HepG2 (cell line): ENCODE measurements around the gene H3-3A. TPM values are rescaled to one million over a fixed set of nuclear protein-coding genes. Genes with fewer than 3 reads are reported as not detected.

ENCODE experiments used
- CBX2 ChIP-seq, 2 experiments: fragments of 200-600 bp in 1 of 2; sonication (generic); formaldehyde crosslinking in 1 of 2; IDR thresholded peaks; 2 replicates each; pipeline versions ENCODE4 v1.7.0 to v1.8.1; 2018 to 2022; ENCODE audit warnings: low read depth in 2 of 2, low read length in 1 of 2, mild to moderate bottlenecking in 1 of 2, missing genetic modification reagents in 1 of 2
- EZH2 ChIP-seq: conservative IDR thresholded peaks from 2 replicates; pipeline ENCODE4 v1.6.1; 2012; ENCODE audit warnings: mild to moderate bottlenecking, low read depth, low read length, moderate library complexity
- FOXP4 ChIP-seq: sonication (generic); formaldehyde crosslinking; IDR thresholded peaks from 2 replicates; pipeline ENCODE4 v1.4.0; 2020; ENCODE audit warnings: missing genetic modification reagents
- KLF12 ChIP-seq: sonication (generic); formaldehyde crosslinking; IDR thresholded peaks from 2 replicates; pipeline ENCODE4 v1.4.0; 2020; ENCODE audit warnings: missing genetic modification reagents, borderline replicate concordance
- MATR3 ChIP-seq: sonication (generic); formaldehyde crosslinking; IDR thresholded peaks from 2 replicates; pipeline ENCODE4 v1.4.0; 2020; ENCODE audit warnings: missing genetic modification reagents
- PBX2 ChIP-seq: IDR thresholded peaks from 2 replicates; pipeline ENCODE4 v1.6.1; 2016; ENCODE audit warnings: control low read depth
- PHF20 ChIP-seq: sonication (generic); formaldehyde crosslinking; IDR thresholded peaks from 2 replicates; pipeline ENCODE4 v1.5.0; 2020; ENCODE audit warnings: mild to moderate bottlenecking, missing genetic modification reagents
- POGK ChIP-seq: sonication (generic); formaldehyde crosslinking; conservative IDR thresholded peaks from 2 replicates; pipeline ENCODE4 v1.8.0; 2022; ENCODE audit warnings: mild to moderate bottlenecking, moderate library complexity, missing genetic modification reagents
- TBL1XR1 ChIP-seq: fragments of 150-350 bp; IDR thresholded peaks from 2 replicates; pipeline ENCODE4 v1.6.1; 2014; ENCODE audit warnings: borderline replicate concordance, low read length; ENCODE audit not compliant: partially characterized antibody
- THAP11 ChIP-seq: IDR thresholded peaks from 2 replicates; pipeline ENCODE4 v1.6.1; 2016; ENCODE audit warnings: missing biosample characterization, missing genetic modification reagents
- USF2 ChIP-seq, 2 experiments: sonication (generic) in 1 of 2; formaldehyde crosslinking in 1 of 2; IDR thresholded peaks; 2 replicates each; pipeline versions ENCODE4 v1.5.1 to v1.6.1; 2011 to 2020; ENCODE audit warnings: borderline replicate concordance in 1 of 2, low read depth in 1 of 2, low read length in 1 of 2, mild to moderate bottlenecking in 1 of 2, missing genetic modification reagents in 1 of 2, moderate library complexity in 1 of 2
- ZNF362 ChIP-seq: sonication (generic); formaldehyde crosslinking; IDR thresholded peaks from 2 replicates; pipeline ENCODE4 v1.4.0; 2020; ENCODE audit warnings: missing genetic modification reagents, mild to moderate bottlenecking, borderline replicate concordance
- ZNF512B ChIP-seq: sonication (generic); formaldehyde crosslinking; IDR thresholded peaks from 2 replicates; pipeline ENCODE4 v1.5.1; 2020; ENCODE audit warnings: missing genetic modification reagents, mild to moderate bottlenecking, borderline replicate concordance
- ZNF558 ChIP-seq: sonication (generic); formaldehyde crosslinking; IDR thresholded peaks from 2 replicates; pipeline ENCODE4 v1.9.0; 2022; ENCODE audit warnings: mild to moderate bottlenecking, missing genetic modification reagents, borderline replicate concordance
- ZZZ3 ChIP-seq: sonication (generic); formaldehyde crosslinking; IDR thresholded peaks from 2 replicates; pipeline ENCODE4 v1.4.0; 2020; ENCODE audit warnings: missing genetic modification reagents, mild to moderate bottlenecking, borderline replicate concordance
- polyA plus RNA-seq, 8 experiments: library from polyadenylated mRNA; depleted of rRNA in 3 of 8; stranded (reverse) in 7 of 8; unstranded in 1 of 8; fragments of >200 nt; fragmentation: Illumina TruSeq in 4 of 8; extraction: Trizol in 4 of 8; gene quantifications; 2 replicates each; pipeline versions ENCODE4 v1.2.1 to v1.2.3, GENCODE V29; 2011 to 2016; ENCODE audit warnings: low read depth in 4 of 8, missing spikeins in 1 of 8, mixed read lengths in 1 of 8; ENCODE audit not compliant: insufficient read depth in 1 of 8
- total RNA-seq, 5 experiments: library from RNA; depleted of rRNA; stranded (reverse); fragments of >200 nt; fragmentation: Illumina TruSeq; extraction: Trizol; gene quantifications; 2 replicates each; pipeline ENCODE4 v1.2.3, GENCODE V29; 2016; ENCODE audit warnings: low read depth in 1 of 5

H3-3A gene
- total and polyA plus RNA-seq, 2 of the 13 experiments (the other 11 are each of a cell fraction or from before 2014, with no cell fraction given), result 221 to 320 TPM

GRCh38 chr1:226083302-226084101, 21.0 kb downstream of the H3-3A start (continued):
- TF ChIP-seq ZNF362 (CRISPR knock-in tag) (no peak), PHF20 (CRISPR knock-in tag) (peak; percentile 54; the same call in 1 of the 2 replicates), TBL1XR1 (no peak), USF2 (IDR thresholded peaks at IDR 0.05; ENCODE audit: low read depth, low read length) (peak; percentile 88), USF2 (CRISPR knock-in tag; IDR thresholded peaks at IDR 0.05; ENCODE audit: borderline replicate concordance) (peak; percentile 96; the same call in 1 of the 2 replicates), KLF12 (CRISPR knock-in tag) (peak; percentile 68), MATR3 (CRISPR knock-in tag) (no peak), ZNF512B (CRISPR knock-in tag) (no peak), ZZZ3 (CRISPR knock-in tag) (no peak), PBX2 (CRISPR knock-in tag) (no peak), ZNF558 (CRISPR knock-in tag) (0 out of 2 replicates have a peak, but pooled peaks have one; percentile 46), FOXP4 (CRISPR knock-in tag) (0 out of 2 replicates have a peak, but pooled peaks have one; percentile 22), THAP11 (CRISPR knock-in tag) (0 out of 2 replicates have a peak, but pooled peaks have one; percentile 18), POGK (CRISPR knock-in tag) (no peak), CBX2 (IDR thresholded peaks at IDR 0.05; ENCODE audit: low read depth, low read length) (no peak), CBX2 (CRISPR knock-in tag; IDR thresholded peaks at IDR 0.05; ENCODE audit: low read depth) (no peak), EZH2 (no peak)
